Suprapubic skin (tissue), 3 donors: ENCODE data around the gene MKX.

Source experiments
- POLR2A ChIP-seq, 2 donors: fragments of 450-650 bp; IDR thresholded peaks; one replicate each; pipeline ENCODE4 v1.6.1; 2017; ENCODE audit warnings: antibody characterized with exemption in 2 of 2, mild to moderate bottlenecking in 2 of 2, moderate library complexity in 2 of 2
- TF ChIP-seq, protein P1 (sequence below), 2 donors: fragments of 200-600 bp in 1 of 2; fragments of 450-650 bp in 1 of 2; sonication (generic) in 1 of 2; IDR thresholded peaks; one replicate each; pipeline ENCODE4 v1.5.1; 2016 to 2019; ENCODE audit warnings: antibody characterized with exemption in 2 of 2, mild to moderate bottlenecking in 1 of 2, moderate library complexity in 1 of 2

DNA sequence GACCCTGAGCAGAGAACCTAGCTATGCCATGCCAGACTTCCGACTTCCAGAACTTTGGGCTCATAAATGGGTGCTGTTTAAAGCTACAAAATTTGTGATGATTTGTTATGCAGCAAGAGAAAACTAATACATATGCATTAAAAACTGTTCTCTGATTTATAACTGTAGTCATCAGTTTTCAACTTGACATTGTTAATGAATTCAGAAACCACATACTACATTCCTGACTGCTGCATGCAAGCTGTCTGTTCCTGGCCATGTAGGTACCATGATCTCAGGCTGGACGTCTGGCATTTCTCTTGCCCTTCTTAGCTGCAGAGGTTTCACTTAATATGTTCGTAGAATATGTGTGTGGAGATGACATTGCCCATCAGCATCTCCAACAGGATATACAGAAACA is 28.4 kb downstream of the MKX start:
- no peak for TF ChIP-seq POLR2A (IDR thresholded peaks at IDR 0.05)
- TF ChIP-seq, protein P1, sequence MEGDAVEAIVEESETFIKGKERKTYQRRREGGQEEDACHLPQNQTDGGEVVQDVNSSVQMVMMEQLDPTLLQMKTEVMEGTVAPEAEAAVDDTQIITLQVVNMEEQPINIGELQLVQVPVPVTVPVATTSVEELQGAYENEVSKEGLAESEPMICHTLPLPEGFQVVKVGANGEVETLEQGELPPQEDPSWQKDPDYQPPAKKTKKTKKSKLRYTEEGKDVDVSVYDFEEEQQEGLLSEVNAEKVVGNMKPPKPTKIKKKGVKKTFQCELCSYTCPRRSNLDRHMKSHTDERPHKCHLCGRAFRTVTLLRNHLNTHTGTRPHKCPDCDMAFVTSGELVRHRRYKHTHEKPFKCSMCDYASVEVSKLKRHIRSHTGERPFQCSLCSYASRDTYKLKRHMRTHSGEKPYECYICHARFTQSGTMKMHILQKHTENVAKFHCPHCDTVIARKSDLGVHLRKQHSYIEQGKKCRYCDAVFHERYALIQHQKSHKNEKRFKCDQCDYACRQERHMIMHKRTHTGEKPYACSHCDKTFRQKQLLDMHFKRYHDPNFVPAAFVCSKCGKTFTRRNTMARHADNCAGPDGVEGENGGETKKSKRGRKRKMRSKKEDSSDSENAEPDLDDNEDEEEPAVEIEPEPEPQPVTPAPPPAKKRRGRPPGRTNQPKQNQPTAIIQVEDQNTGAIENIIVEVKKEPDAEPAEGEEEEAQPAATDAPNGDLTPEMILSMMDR (IDR thresholded peaks at IDR 0.05): no peak
